ENCODE data around the gene DIPK1C. TPM values are rescaled to one million over a fixed set of nuclear protein-coding genes. Genes with fewer than 3 reads are reported as not detected.

The DIPK1C gene
- polyA plus RNA-seq, 1 donor (not counting 4 experiments of a cell fraction or from before 2014, with no cell fraction given) = not detected

- no peak overlapping the region for H3K27ac ChIP-seq (ENCODE audit: control insufficient read depth, insufficient read depth, low read length)
- DNase-seq (ENCODE audit: low read depth, low spot score) = no peak
- H3K9me1 ChIP-seq (ENCODE audit: control insufficient read depth, extremely low read depth, insufficient read depth, low read length) = no peaks in the 10 kb centered on the region
- TF ChIP-seq CTCF (optimal IDR thresholded peaks at IDR 0.05 in 1 of 3, IDR thresholded peaks at IDR 0.05 in 1 of 3, conservative IDR thresholded peaks at IDR 0.05 in 1 of 3; ENCODE audit: extremely low read depth in 1 of 3, insufficient read depth in 2 of 3, low read length in 3 of 3) (no peak), EZH2 (IDR thresholded peaks at IDR 0.05; ENCODE audit: low read length) (no peak)
- H3K36me3 ChIP-seq (ENCODE audit: control insufficient read depth in 2 of 2, extremely low read depth in 1 of 2, insufficient read depth in 2 of 2, low read length in 2 of 2) = no peaks in the 10 kb centered on the region
- H3K4me1 ChIP-seq (ENCODE audit: control insufficient read depth, extremely low read depth, insufficient read depth, low read length) = no peaks in the 10 kb centered on the region
- no peak overlapping the region for H3K4me2 ChIP-seq (ENCODE audit: control insufficient read depth, extremely low read depth, insufficient read depth, low read depth, low read length)
- no peaks in the 10 kb centered on the region for H3K79me2 ChIP-seq (ENCODE audit: control insufficient read depth, insufficient read depth, low read length)
- H3K9ac ChIP-seq (ENCODE audit: control insufficient read depth, extremely low read depth, insufficient read depth, low read length) = no peak overlapping the region
- FAIRE-seq = no peak
- no peaks in the 10 kb centered on the region for H3K27me3 ChIP-seq (ENCODE audit: control insufficient read depth, extremely low read depth, insufficient read depth, low read length)
- no peaks in the 10 kb centered on the region for H4K20me1 ChIP-seq (ENCODE audit: control insufficient read depth, extremely low read depth, insufficient read depth, low read length)
- H3K4me3 ChIP-seq (ENCODE audit: control insufficient read depth in 2 of 3, extremely low read depth in 1 of 3, insufficient read depth in 2 of 3, low read depth in 1 of 3, low read length in 3 of 3) = no peak overlapping the region
- H3K9me3 ChIP-seq (ENCODE audit: control insufficient read depth, low read depth, low read length) = no peaks in the 10 kb centered on the region
- H2AFZ ChIP-seq (ENCODE audit: control insufficient read depth, low read length) = no peak overlapping the region
- dilution Hi-C loops (cut with MboI; ENCODE audit: extremely low pct_ligation_motif_present, low sequenced_read_pairs) = no loop called here
These were observed 66.2 kb downstream of the DIPK1C start for GRCh38 chr18:74390900-74391299.

- no peaks in the 10 kb centered on the region for H3K36me3 ChIP-seq (ENCODE audit: control insufficient read depth in 2 of 2, extremely low read depth in 1 of 2, insufficient read depth in 2 of 2, low read length in 2 of 2)
- H3K27ac ChIP-seq (ENCODE audit: control insufficient read depth, insufficient read depth, low read length) = no peak overlapping the region
- FAIRE-seq (no peak), DNase-seq (ENCODE audit: low read depth, low spot score) (no peak)
- H3K79me2 ChIP-seq (ENCODE audit: control insufficient read depth, insufficient read depth, low read length) = no peaks in the 10 kb centered on the region
- TF ChIP-seq EZH2 (IDR thresholded peaks at IDR 0.05; ENCODE audit: low read length) = no peak
- TF ChIP-seq CTCF (optimal IDR thresholded peaks at IDR 0.05 in 1 of 3, IDR thresholded peaks at IDR 0.05 in 1 of 3, conservative IDR thresholded peaks at IDR 0.05 in 1 of 3; ENCODE audit: extremely low read depth in 1 of 3, insufficient read depth in 2 of 3, low read length in 3 of 3) = no peak
- no peak overlapping the region for H2AFZ ChIP-seq (ENCODE audit: control insufficient read depth, low read length)
- no peak overlapping the region for H3K9ac ChIP-seq (ENCODE audit: control insufficient read depth, extremely low read depth, insufficient read depth, low read length)
- H3K9me1 ChIP-seq (ENCODE audit: control insufficient read depth, extremely low read depth, insufficient read depth, low read length) = no peaks in the 10 kb centered on the region
- H4K20me1 ChIP-seq (ENCODE audit: control insufficient read depth, extremely low read depth, insufficient read depth, low read length) = no peaks in the 10 kb centered on the region
- dilution Hi-C loops (cut with MboI; ENCODE audit: extremely low pct_ligation_motif_present, low sequenced_read_pairs) = no loop called here
- H3K4me1 ChIP-seq (ENCODE audit: control insufficient read depth, extremely low read depth, insufficient read depth, low read length) = no peaks in the 10 kb centered on the region
- no peaks in the 10 kb centered on the region for H3K9me3 ChIP-seq (ENCODE audit: control insufficient read depth, low read depth, low read length)
- H3K27me3 ChIP-seq (ENCODE audit: control insufficient read depth, extremely low read depth, insufficient read depth, low read length) = no peaks in the 10 kb centered on the region
- no peak overlapping the region for H3K4me3 ChIP-seq (ENCODE audit: control insufficient read depth in 2 of 3, extremely low read depth in 1 of 3, insufficient read depth in 2 of 3, low read depth in 1 of 3, low read length in 3 of 3)
- H3K4me2 ChIP-seq (ENCODE audit: control insufficient read depth, extremely low read depth, insufficient read depth, low read depth, low read length) = no peak overlapping the region
These were observed 67.1 kb downstream of the DIPK1C start for GRCh38 chr18:74389991-74390390.

All from keratinocyte (primary cell).